Amniotic epithelial cell (primary cell): ENCODE data around the gene BCOR.

ENCODE experiments used
- DNase-seq: peaks from one replicate; pipeline ENCODE4 v3.0.0-alpha.2; 2010; ENCODE audit warnings: low read depth

BCOR gene

DNA sequence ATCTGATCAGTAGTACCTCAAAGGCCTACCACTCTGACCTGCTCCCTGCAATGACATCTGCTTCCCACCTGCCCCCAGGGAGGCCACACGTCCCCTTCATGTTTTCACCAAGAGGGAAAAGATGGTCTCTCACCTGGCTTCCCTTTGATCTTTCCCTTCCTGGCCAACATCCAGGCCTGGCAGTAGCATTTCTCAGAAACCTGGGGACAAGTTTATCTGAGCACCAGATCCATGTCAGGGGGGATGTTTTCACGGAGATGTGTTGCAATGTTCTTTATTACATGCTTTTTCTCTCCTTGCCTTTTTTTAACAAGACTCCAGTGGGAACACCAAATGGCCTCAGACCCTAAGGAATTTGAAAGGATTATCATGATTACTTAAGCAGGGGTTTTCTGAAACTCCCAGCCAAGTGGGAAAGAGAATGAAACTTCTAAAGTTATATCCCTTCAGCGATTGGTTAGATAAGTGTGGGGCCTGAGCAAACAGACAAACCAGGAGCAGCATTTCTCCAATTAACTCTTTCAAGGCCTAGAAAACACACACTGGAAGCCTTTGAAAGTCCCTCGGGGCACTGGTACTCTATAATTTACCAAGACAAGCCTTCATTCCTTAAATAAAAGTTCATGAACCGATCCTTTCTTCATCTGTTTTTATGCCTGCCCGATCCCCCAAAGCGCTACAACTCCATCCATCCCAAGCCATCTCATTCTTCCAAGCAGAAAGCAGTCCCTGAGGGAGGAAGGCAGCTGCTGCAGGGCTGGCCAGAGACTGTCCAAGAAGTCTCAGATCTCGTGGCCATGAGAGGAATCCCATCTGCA is 94.1 kb downstream of the BCOR start:
- DNase-seq, result peak; percentile 62

DNA sequence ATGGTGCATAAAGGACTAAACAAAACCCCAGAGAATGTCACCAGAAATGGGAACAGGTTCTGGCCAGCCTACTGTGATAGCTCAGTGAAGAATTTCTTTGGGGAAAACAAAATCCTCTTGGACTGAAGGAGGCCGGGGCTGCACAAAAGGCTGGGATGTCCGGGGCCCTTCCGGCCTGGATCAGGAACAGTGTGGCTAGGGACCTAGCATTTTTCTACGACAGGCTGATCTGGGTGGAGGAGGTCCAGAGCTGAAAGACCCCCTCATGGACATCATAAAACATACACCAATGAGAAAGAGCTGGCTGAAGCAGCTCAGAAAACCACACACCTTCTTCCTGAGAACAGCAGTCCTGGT is 94.7 kb downstream of the BCOR start:
- DNase-seq, result no peak
